Stimulated activated CD8-positive, alpha-beta memory T cell treated with anti-CD3 and anti-CD28 coated beads, Interleukin-4, amount 100 ng/mL, for 48 hours (primary cell): Measurements from ENCODE around the gene KLB.
A peak's percentile ranks its signal among the peaks of the same experiment; 100 is the strongest.
"Not testable (repeated sequence)": the region's sequence is repeated elsewhere in the genome, so short reads cannot be mapped to it uniquely, and the experiment has no call there.

Experiments used
- DNase-seq: peaks from one replicate; pipeline ENCODE4 v3.0.0-alpha.2; 2020

KLB gene

DNA sequence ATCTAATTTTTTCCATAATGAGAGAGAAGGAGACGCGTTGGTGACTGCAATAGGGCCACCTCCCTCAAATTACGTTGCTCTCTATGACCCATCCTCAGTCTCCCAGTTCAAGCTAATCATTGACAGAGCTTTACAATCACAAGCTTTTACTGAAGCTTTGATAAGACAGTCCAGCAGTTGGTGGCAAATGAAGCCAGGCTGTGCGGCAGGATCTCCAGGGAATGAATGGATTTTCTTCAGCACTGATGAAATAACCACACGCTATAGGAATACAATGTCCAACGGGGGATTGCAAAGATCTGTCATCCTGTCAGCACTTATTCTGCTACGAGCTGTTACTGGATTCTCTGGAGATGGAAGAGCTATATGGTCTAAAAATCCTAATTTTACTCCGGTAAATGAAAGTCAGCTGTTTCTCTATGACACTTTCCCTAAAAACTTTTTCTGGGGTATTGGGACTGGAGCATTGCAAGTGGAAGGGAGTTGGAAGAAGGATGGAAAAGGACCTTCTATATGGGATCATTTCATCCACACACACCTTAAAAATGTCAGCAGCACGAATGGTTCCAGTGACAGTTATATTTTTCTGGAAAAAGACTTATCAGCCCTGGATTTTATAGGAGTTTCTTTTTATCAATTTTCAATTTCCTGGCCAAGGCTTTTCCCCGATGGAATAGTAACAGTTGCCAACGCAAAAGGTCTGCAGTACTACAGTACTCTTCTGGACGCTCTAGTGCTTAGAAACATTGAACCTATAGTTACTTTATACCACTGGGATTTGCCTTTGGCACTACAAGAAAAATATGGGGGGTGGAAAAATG, at the start of gene KLB:
KLB (plus strand) TSS at position 168 of the 821 bp plus-strand sequence; CDS start at position 188, 20 bp downstream.
- no peak for DNase-seq

DNA sequence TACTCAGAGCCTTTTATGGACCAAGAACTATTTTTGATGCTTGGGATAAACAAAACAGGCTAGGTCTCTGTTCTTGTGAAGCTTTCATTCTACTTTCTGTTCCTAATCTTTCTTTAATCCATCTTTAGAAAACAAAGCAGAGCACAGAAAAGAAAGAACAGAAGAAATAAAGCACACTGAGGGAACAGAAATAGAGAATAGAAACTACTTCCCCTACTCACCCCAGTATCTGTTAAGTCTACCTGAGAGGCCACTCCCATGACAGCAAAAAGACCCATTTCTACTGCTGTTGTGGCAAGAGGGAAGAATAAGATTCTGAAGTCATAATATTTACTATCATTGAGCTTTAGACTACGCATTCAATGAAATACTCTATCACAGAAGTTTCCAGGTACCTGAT, 49.7 kb upstream of the KLB start:
- no peak for DNase-seq

DNA sequence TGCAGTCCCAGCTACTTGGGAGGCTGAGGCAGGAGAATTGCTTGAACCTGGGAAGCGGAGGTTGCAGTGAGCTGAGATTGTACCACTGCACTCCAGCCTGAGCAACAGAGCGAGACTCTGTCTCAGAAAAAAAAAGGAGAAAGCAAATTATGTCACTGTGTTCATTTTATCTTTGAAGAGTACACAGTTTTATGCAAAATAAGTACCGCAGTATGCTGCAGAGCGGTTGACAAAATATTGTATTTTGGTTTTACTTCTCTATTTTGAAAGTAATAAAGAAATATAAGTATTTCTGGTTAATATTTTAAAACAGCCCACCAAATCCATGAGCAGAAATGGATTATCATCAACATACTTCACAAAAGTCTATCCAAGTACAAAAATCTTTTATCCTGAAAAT, 46.1 kb upstream of the KLB start:
- not testable (repeated sequence) for DNase-seq

DNA sequence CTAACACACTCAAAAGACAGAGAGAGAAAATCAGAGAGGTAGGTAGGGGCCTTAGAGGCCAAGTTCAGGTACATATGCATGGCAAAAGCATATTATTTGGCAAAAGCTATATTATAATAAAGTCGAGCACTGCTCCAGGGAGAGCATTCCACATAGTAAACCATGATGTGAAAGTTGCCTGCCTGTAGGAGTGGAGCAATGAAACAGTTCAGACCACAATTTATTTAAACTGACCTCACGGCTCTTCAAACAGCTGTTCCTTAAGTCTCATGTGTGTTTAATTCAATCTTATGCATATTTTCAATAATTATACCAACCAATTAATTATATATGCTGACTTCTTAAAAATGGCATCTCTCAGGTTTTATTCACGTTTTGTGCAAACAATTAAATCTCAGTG, 43.9 kb upstream of the KLB start:
- no peak for DNase-seq

DNA sequence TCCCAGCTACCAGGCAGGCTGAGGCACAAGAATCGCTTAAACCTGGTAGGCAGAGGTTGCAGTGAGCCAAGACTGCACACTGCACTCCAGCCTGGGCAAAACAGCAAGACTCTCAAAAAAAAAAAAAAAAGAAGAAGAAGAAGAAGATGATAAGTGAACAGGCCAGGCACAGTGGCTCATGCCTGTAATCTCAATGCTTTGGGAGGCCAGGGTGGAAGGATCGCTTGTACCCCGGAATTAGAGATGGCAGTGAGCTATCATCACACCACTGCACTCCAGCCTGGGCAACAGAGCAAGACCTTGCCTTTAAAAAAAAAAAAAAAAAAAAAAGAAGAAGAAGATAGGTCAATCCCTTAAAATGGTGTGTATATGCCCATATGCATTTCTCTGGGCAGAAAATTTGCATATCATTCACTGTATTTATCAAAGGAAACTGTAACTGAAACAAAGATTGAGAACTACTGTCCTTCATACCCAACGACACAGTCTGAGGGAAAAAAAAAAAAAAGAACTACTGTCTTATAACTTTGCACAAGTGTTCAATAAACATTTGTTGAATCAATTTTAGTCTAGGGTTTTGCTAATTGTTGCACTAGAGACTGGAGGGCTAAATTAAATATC, 42.8 kb upstream of the KLB start:
- DNase-seq, result no peak

DNA sequence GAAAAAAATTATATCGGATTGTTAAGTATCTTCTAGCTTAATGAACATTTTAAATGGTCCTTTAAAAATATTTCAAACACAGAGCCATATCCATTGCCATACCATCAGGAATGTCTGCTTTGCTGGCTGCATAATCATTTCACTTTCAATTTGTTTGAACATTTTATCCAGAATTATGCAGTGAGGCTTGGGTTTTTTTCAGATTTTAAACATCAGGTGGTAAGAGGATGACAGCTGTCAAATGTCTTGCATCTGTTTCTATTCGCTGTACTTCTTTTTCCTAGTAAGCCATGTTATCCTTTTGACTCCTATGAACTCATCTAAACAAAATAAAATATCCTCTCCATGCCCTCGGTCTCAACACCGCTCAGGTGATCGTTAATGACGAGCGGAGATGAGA, 41.4 kb upstream of the KLB start:
- DNase-seq, result no peak

DNA sequence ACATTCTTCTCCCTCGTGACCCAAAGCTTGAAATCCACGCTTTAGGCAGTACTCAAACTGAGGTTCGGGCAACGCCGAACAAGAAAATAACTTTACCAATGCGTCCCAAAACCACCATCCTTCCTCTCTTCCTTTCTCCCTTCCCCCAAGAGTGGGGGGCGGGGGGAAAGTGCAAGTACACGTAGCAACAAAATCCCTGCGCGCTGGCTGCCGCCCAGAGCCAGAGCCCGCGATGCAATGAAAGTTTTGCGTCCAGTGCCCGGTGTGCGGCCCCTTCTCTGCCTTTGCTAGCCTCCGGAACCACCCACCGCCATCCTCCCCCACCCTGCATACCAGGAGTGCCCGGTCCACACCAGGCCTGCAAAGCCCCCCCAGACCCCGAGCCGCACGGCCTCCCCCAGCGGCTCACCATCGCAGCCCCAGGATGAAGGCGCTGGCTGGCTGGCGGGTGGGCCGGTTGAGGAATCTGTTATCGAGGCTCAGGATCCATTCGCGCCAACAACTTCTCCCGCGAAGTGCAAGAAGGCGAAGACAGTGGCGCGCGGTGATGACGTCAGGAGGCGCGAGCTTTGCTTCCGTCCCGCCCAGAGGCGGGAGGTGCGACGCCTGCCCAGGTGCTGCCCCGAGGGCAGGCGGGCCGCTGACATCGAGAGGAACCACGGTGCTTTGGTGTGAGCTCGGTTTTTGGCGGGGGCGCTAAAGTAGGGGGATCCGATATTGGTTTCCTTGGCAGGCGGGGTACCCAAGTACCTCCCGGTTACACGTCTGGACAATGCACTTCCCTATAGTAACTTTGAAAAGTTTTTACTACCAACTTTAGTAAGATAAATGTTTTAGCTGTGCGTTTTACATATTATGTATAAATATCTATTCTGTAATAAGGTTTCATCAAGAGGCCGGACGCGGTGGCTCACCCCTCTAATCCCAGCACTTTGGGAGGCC, 40.6 kb upstream of the KLB start, which contains the start of gene RFC1:
RFC1 (minus strand) TSS at position 533 of the 942 bp plus-strand sequence; CDS start at position 412, 121 bp downstream.
- peak; percentile 98 for DNase-seq

DNA sequence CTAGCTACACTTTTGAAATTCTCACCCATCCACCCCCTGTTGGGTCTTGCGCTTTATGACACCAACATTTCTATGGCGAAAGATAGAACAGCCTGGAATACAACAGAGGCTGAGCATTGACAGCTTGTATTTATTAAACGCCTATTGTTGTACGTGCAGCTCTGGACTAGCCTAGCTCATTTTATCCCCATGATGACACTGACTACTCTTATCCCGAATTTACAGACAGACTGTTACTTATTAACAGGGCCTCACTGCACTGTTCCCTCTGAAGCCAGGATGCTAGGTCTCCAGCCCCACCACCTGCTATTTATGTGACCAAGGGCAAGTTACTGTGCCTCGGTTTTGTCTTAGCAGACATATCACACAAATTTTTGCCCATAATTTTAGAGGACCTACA, 39.6 kb upstream of the KLB start:
- DNase-seq, result no peak

DNA sequence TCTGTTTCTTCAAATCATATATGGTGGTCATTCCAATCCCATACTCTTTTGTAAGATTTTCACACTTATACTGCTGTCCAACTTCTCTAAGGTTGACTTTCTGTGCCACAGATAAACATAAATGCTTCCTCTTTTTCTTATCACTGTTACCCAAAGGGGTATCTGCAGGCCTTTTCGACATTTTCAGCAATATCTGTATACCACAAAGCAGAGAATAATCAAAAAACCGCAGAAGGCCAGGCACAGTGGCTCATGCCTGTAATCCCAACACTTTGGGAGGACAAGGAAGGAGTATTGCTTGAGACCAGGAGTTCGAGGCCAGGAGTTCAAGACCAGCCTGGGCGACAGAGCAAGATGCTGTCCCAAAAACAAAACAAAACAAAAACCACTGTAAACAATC, 37.4 kb upstream of the KLB start:
- no peak for DNase-seq

DNA sequence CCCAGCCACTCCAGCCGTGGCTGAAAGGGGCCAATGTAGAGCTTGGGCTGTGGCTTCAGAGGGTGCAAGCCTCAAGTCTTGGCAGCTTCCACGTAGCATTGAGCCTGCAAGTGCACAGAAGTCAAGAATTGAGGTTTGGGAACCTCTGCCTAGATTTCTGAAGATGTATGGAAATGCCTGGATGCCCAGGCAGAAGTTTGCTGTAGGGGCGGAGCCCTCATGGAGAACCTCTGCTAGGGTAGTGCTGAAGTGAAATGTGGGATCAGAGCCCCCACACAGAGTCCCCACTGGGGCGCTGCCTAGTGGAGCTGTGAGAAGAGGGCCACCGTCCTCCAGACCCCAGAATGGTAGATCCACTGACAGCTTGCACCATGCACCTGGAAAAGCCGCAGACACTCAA, 35.5 kb upstream of the KLB start:
- DNase-seq, result not testable (repeated sequence)

DNA sequence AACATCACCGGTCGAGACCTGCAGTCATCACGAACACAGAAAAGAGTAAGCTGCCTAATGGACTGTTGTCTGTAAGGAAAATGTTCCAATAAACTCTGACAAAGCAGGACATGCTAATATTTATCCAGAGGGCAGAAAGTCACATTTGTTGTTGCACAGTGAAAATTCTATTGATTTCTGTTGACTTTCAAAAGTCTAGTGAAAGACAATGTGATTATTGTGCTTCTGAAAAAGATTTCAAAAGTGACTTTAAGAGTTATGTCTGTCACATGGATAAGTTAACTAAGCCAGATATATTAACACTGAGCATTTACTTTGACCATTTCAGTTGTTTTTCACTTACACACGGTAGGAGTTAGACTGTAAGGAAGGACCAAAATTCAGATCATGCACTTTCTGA, 31.3 kb upstream of the KLB start:
- no peak for DNase-seq

DNA sequence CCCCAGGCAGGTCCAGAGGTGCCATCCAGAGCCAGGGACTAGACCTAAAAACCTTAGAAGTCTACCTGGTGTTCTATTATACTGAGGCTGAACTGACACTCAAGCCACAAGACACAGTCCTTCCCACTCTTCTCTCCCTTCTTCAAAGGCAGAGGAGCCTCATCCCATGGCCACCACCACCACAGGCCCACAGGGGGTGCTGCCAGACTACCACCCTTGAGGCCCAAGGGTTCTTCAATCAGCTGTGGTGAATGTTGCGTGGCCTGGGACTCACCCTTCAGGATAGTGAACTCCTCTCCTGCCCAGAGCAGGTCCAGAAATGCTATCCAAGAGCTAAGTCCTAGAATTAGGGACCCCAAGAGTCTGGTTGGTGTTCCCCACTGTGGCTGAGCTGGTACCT, 23.0 kb upstream of the KLB start:
- DNase-seq, result no peak

DNA sequence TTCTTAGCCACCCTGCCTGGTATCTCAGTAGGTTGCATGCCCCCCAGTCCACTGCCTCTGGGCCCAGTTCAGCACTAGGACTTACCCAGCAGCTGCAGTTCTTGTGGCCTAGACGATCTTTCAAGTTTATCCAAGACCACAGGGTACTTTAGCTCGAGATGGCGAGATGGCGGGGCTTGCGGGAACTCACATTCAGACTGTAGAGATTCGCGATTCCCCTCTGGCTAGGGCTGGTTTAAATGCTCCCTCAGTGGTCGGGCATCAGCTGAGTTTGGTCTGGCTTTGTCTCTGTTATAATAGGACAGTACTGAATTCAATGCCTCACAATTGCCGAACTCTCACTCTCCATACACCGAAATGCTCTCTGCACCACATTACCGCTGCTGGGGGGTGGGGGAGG, 22.2 kb upstream of the KLB start:
- no peak for DNase-seq

DNA sequence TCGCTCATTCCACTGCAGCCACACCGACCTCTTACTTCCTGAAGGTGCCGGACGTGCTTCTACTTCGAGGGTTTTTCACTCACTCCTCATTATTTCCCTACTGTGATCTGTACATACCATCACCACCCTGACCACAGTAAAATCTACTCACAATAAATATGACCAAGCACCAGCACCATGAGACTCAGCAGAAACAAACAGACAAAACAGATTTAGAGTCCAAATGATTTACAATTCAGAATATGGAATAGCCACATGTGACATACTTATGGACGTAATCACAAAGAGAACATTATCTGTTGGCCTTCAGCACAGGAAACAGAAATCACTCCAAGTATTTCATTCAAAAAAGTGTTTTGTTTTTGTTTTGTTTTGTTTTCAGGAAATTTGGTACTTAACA, 16.1 kb upstream of the KLB start:
- no peak for DNase-seq

DNA sequence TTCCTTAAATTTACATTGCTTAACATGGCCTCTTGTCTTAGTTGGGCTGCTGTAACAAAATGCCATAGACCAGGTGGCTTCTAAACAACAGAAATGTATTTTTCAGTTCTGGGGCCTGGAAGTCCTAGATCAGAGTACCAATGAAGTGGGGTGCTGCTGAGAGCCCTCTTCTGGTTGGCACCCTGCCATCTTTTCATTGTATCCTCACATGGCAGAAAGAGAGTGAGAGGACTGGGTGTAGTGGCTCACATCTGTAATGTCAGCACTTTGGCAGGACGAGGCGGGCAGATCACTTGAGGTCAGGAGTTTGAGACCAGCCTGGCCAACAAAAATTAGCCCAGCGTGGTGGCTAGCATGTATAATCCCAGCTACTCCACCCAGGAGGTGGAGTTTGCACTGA, 12.0 kb upstream of the KLB start:
- no peak for DNase-seq

DNA sequence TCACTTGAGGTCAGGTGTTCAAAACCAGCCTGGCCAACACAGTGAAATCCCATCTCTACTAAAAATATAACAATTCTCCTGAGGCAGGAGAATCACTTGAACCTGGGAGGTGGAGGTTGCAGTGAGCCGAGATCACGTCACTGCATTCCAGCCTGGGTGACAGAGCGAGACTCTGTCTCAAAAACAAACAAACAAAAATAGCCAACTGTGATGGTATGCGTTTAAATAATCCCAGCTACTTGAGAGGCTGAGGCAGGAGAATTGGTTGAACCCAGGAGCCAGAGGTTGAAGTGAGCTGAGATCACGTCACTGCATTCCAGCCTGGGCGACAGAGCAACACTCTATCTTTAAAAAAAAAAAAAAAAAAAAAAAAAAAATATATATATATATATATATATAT, 5.1 kb upstream of the KLB start:
- DNase-seq, result not testable (repeated sequence)

DNA sequence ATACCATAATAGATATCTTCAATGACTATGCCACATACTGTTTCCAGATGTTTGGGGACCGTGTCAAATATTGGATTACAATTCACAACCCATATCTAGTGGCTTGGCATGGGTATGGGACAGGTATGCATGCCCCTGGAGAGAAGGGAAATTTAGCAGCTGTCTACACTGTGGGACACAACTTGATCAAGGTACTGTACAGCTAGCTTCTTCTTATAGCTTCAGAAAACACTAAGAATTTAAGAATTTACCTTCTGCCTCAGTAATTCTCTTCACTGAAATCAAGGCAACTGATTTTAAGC, 805 bp downstream of the KLB start:
- DNase-seq, result no peak

DNA sequence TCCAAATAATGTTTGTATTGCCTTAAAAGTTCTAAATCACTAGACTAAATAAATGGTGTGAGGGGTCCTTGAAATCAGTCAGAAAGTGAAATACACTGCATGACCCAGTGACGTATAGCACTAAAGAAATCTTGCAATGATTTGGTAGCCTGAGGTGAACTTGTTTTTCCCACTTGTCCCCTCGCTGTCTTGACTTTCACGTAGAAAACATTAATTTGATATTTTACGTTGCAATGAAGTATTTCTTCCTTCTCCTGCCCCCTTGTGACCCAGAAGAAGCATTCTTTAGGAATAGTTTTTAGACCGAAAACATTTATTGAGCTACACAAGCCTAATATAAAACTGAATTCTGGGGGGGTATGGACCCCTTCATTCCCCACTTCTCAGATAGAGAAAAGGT, 3.7 kb downstream of the KLB start:
- DNase-seq, result no peak

DNA sequence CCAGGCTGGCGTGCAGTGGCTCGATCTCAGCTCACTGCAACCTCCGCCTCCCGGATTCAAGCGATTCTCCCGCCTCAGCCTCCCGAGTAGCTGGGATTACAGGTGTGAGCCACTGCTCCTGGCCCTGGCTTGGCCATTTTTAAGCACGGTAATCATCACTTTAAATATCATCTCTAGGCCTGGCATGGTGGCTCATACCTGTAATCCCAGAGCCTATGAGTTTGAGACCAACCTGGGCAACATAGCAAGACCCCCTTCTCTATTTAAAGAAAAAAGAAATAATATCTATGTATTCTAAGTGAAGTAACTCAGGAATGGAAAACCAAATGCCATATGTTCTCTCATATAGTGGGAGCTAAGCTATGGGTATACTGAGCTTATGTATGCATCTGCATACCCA, 4.8 kb downstream of the KLB start:
- not testable (repeated sequence) for DNase-seq

DNA sequence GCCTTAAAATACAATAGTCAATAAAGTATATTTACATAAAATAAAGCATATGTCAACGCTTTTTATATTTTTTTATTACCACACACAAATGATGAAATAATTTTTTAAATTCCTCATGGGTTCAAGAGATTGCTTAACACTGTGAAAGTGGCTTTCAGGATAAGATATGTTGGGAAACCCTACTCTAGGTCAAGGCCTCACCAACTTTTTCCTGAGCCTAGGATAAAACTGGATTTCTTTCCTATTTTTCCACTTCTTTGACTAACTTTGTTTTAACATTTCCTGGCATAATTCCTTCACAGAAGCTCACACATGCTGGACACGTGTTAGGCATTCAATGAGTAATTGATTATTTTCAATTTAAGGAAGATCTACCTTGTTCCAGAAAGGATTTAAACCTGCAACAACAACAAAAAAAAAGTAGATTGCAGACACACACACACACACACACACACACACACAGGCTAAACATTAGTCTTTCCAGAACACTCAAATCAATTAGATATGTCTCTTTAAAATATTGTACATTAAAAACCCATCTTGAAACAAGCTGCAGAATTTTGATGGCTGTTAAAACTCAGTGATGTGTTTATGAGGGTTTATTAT, 9.1 kb downstream of the KLB start:
- DNase-seq, result no peak

DNA sequence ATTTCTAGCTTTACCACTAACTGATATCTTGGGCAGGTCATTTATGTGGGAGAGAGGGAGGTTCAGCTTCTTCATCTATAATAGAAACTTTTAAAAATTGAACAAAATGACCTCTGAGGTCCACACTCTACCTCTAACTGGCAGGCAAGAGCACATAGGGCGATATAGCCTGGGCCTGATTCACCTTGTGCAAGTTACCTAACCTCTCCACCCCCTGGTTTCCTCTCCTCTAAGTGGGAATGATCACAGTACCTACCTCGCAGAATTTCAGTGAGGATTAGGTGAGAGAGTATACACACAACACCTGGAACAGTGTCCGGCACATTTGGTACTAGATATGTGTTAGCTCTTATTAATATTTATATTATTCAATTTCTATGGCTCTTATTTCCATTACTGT, 15.5 kb downstream of the KLB start:
- DNase-seq, result no peak

DNA sequence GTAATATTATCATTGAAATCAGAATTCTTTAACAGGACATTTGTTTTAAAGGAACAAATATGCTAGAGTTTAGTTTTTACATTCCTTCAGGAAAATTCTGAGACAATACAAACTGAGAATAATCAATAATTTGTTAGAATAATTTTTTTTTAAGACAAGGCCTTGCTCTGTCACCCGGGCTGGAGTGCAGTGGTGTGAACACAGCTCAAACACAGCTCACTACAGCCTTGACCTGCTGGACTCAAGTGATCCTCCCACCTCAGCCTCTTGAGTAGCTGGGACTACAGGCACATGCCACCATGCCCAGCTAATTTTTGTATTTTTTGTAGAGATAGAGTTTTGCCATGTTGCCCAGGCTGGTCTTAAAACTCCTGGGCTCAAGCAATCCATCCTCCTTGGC, 18.6 kb downstream of the KLB start:
- DNase-seq, result not testable (repeated sequence)

DNA sequence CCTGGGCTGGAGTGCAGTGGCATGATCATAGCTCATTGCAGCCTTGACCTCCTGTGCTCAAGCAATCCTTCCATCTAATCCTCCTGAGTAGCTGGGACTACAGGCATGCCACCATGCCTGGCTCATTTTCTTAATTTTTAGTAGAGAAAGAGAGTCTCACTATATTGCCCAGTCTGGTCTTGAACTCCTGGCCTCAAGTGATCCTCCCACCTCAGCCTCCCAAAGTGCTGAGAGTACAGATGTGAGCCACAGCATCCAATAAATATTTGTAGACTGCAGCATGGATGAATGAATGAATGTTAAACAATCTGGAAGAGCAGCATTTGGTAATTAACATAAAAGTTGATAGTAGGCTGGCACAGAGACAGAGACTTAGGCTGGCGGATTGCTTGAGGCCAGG, 20.0 kb downstream of the KLB start:
- no peak for DNase-seq
